ENCODE results near the gene ZSCAN5A.
"Not testable (repeated sequence)": the region's sequence is repeated elsewhere in the genome, so short reads cannot be mapped to it uniquely, and the experiment has no call there.

ZSCAN5A gene

GRCh38 chr19:56314381-56315076 is at the start of gene ZSCAN5A:
ZSCAN5A (minus strand) TSS chr19:56314839; CDS start chr19:56225046, 89,793 bp downstream.
- DNase-seq (ENCODE audit: low spot score): peak; percentile 96

DNA sequence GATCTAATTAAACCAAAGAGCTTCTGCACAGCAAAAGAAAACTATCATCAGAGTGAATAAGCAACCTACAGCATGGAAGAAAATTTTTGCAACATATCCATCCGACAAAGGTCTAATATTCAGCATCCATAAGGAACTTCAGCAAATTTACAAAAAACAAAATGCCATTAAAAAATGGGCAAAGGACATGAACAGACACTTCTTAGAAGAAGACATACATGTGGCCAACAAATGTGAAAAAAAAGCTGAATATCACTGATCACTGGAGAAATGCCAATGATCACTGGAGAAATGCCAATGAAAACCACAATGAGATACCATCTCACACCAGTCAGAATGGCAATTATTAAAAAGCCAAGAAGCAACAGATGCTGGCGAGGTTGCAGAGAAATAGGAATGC is 46.2 kb upstream of the ZSCAN5A start:
- no peak for DNase-seq (ENCODE audit: low spot score)

- DNase-seq (ENCODE audit: low spot score): no peak
Measured at GRCh38 chr19:56356944-56357343, 42.3 kb upstream of the ZSCAN5A start.

GRCh38 chr19:56355517-56355916 is 40.9 kb upstream of the ZSCAN5A start:
- no peak for DNase-seq (ENCODE audit: low spot score)

DNA sequence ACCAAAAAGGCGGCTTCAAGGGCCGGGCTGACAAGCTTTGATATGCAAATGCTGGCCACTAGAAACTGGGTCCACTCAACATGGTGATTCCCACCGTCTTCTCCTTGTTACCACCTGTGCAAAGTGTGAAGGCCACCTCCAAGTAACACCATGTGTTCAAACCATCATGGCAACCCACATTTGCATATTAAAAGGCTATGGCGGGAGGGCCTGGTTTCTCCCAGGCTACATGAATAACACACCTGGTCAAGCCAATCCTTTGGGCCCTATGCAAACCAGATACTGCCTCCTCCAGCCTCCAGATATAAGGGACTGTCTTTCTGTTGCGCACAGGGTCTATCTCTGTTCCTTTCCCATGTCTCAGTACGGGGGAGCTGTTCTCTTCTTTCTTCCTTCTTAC is 36.6 kb upstream of the ZSCAN5A start:
- no peak for DNase-seq (ENCODE audit: low spot score)

DNA sequence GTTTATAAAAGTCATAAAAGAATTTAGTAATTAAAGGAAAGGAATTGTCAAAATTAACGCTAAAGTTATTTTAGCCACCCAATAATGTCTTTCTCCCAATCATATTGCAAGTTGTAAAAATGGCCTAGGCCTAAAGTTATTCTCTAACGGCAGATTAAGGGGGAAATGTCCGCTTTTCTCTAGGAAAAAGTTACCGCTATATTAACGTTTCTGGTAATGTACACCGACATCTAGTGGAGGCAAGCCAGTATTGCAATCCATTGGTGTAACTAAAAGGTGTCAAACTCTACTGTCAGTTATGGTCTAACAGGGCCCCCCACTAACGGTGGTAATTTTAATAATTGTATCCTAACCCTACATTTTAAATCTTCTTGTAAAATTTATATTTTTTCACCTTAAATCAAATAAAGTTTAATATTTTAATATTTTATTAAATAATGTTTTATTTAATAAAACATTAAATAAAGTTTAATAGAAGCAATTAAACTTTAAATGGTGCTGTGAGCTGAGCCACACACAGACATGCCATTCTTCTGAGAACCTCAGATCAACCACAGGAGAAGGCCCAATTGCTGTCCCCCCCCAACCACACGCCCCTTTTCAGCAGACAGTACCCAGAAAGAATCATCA is 35.9 kb upstream of the ZSCAN5A start:
- peak; percentile 41 for DNase-seq (ENCODE audit: low spot score)

GRCh38 chr19:56348289-56348877 is 33.7 kb upstream of the ZSCAN5A start:
- no peak for DNase-seq (ENCODE audit: low spot score)

- no peak for DNase-seq (ENCODE audit: low spot score)
Measured at GRCh38 chr19:56347163-56347778, 32.6 kb upstream of the ZSCAN5A start.

DNA sequence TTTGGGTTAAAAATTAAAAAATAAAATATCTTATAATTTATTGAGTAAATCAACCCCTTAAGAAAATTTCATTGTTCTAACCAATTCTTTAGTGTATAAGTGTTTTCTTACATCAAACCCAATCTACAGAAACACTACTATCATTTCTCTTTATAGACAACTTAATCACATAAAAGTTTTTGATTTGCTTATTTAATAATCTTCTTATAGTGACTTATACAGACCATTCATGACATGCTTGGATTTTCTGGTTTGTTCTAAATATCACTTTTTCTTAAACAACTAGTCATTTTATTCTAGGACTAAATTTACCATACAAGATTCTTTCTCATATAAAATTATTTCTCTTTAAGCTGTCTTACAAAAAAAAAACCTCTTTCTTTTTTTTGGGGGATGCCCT is 27.3 kb upstream of the ZSCAN5A start:
- no peak for DNase-seq (ENCODE audit: low spot score)

DNA sequence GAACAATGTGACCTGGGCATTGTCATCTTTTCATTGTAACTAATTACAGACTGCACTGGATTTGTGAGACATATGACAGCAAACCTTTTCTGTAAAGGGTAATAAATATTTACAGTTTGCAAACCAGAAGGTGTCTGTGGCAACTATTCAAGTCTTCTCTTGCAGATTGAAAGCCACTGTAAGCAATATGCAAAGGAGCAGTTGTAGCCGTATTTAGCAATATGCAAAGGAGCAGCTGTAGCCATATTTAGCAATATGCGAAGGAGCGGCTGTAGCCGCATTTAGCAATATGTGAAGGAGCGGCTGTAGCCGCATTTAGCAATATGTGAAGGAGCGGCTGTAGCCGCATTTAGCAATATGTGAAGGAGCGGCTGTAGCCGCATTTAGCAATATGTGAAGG is 24.4 kb upstream of the ZSCAN5A start:
- not testable (repeated sequence) for DNase-seq (ENCODE audit: low spot score)

GRCh38 chr19:56337077-56337476 is 22.4 kb upstream of the ZSCAN5A start:
- DNase-seq (ENCODE audit: low spot score): not testable (repeated sequence)

GRCh38 chr19:56335371-56335770 is 20.7 kb upstream of the ZSCAN5A start:
- DNase-seq (ENCODE audit: low spot score): not testable (repeated sequence)

GRCh38 chr19:56333506-56333905 is 18.9 kb upstream of the ZSCAN5A start:
- DNase-seq (ENCODE audit: low spot score): peak; percentile 61

DNA sequence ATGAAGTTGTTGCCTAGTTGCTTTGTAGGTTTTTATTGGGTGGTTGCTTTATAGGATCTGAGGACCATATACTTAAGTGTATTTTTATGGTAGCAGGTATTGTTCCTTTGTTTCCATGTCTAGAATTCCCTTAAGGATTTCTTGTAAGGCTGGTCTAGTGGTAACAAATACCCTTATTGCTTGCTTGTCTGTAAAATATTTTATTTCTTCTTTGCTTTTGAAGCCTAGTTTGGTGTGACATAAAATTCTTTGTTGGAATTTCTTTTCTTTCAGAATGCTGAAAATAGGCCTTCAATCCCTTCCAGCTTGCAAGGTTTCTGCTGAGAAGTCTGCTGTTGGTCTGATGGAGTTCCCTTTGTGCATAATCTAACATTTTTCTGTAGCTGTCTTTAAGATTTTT is 18.1 kb upstream of the ZSCAN5A start:
- no peak for DNase-seq (ENCODE audit: low spot score)

DNA sequence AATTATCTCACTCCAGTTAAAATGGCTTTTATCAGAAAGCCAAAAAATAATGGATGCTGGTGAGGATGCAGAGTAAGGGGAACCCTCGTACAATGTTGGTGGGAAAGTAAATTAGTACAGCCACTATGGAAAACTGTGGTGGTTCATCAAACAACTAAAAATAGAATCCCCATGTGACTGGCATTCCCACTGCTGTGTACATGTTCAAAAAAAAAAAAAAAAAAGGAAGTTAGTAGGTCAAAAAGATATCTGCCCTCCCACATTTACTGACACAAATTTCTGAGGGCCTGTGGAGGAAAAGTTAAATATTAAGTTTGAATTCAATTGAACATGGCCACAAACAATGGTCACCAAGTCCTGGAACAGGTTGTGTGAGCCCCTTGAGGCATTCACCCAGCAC is 9.8 kb upstream of the ZSCAN5A start:
- no peak for DNase-seq (ENCODE audit: low spot score)

DNA sequence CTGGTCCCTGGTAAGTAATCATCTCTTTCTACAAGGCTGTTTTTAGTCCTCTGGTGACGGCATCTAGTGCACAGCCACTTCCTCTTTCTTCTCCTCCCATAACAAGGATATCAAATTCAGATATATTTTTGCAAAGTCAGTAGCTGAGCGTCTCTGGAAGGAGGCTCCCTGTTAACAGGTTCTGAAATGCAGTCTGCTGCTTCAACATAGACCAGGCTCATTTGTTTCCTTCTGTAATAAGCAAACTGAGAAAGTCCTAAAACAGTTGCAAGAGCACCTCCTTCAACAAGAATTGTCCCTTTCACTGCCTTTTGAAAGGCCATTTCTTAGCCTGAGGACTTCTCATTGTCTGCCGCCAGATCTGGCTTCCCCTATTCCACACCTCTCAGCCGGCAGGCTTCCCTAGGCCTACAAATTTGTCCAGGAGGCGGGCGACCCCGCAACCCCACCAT is 7.4 kb upstream of the ZSCAN5A start:
- DNase-seq (ENCODE audit: low spot score): no peak

GRCh38 chr19:56321254-56321988 is 6.8 kb upstream of the ZSCAN5A start:
- no peak for DNase-seq (ENCODE audit: low spot score)

DNA sequence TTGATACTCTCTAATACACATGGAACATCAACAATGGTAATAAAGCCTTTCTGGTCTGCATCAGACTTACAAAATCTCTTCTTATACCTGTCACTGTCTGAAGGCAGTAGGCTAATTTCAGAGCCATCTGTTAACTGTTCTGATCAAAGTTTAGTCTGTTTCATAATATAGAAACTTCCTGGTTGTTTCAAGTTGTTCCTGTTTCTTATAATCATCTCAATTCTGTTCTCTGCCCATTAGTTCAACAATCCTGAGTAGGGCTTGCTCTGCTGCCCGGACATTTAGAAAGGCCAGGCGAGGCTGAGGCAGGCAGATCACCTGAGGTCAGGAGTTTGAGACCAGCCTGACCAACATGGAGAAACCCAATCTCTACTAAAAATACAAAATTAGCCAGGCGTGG is 5.4 kb upstream of the ZSCAN5A start:
- no peak for DNase-seq (ENCODE audit: low spot score)

DNA sequence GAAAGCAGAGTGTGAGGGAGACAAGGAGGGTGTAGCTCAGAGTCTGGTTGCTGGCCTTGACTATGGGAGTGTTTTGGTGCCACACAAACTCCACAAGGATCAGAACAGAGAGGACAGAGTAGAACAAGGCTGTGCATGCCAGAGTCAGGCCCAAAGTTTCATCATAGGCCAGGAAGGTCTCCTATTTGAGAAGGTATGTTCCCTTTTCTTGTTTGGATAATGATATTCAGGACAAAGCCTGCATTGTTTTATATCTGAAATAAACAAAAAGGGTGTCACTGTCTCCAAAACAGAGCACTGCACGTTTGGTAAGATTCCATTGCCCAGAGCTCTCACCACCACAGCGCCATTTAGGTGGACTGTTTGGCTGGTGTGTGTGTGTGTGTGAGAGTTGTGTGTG is 3.1 kb upstream of the ZSCAN5A start:
- DNase-seq (ENCODE audit: low spot score): no peak

GRCh38 chr19:56316728-56317127 is 2.1 kb upstream of the ZSCAN5A start:
- DNase-seq (ENCODE audit: low spot score): no peak

GRCh38 chr19:56315077-56315828 is 614 bp upstream of the ZSCAN5A start:
- peak; percentile 90 for DNase-seq (ENCODE audit: low spot score)

GRCh38 chr19:56314018-56314380 is 640 bp downstream of the ZSCAN5A start:
- DNase-seq (ENCODE audit: low spot score): no peak

All from D341Med (cell line).